Thoracic aorta (tissue), 2 donors: ENCODE data around the gene MYPOP. TPM values are rescaled to one million over a fixed set of nuclear protein-coding genes. Genes with fewer than 3 reads are reported as not detected.

Experiments used
- ATAC-seq: fragments of 150-250 bp; one replicate; pipeline ENCODE4 v1.8.0; 2017; ENCODE audit warnings: low read depth; ENCODE audit not compliant: insufficient number of reproducible peaks, low FRiP score
- DNase-seq: peaks from one replicate; pipeline ENCODE4 v3.0.0-alpha.2; 2020; ENCODE audit warnings: low spot score
- H3K27ac ChIP-seq, 2 donors: fragments of 200-600 bp; sonication (generic); 1 replicate in 1 of 2; 2 replicates in 1 of 2; pipeline ENCODE4 v1.5.1; 2016; ENCODE audit warnings: mild to moderate bottlenecking in 2 of 2, moderate library complexity in 2 of 2
- H3K27me3 ChIP-seq: fragments of 200-600 bp; sonication (generic); replicated peaks from 2 replicates; pipeline ENCODE4 v1.6.0; 2016; ENCODE audit warnings: mild to moderate bottlenecking; ENCODE audit not compliant: insufficient read depth
- H3K36me3 ChIP-seq: fragments of 200-600 bp; sonication (generic); one replicate; pipeline ENCODE4 v1.5.1; 2016
- H3K4me1 ChIP-seq, 2 donors: fragments of 200-600 bp; sonication (generic); 1 replicate in 1 of 2; 2 replicates in 1 of 2; pipeline versions ENCODE4 v1.5.1 to v1.6.0; 2016; ENCODE audit warnings: low read depth in 2 of 2, mild to moderate bottlenecking in 1 of 2; ENCODE audit not compliant: control insufficient read depth in 1 of 2
- H3K4me3 ChIP-seq: fragments of 200-600 bp; sonication (generic); 2 replicates; pipeline ENCODE4 v1.5.1; 2016; ENCODE audit warnings: mild to moderate bottlenecking
- H3K9me3 ChIP-seq: fragments of 200-600 bp; sonication (generic); 2 replicates; pipeline ENCODE4 v1.5.1; 2016
- CTCF ChIP-seq: fragments of 200-600 bp; sonication (generic); IDR thresholded peaks from one replicate; pipeline ENCODE4 v1.5.1; 2019; ENCODE audit warnings: antibody characterized with exemption
- total RNA-seq, 2 donors: library from RNA; depleted of rRNA; stranded (reverse); fragments of >200 nt; gene quantifications; one replicate each; pipeline versions ENCODE4 v1.1.0 to v1.2.3, GENCODE V29; 2016

Gene MYPOP
- total RNA-seq, 2 donors from 2014 or later, result 6.1 to 8.8 TPM

- peak; percentile 82 for TF ChIP-seq CTCF
- H3K36me3 ChIP-seq, result peaks cover 10% of the 10 kb centered on the region
- H3K9me3 ChIP-seq, result no peaks in the 10 kb centered on the region
- peak overlapping the region; percentile 34 for H3K4me3 ChIP-seq
- no peak for DNase-seq
- no peak overlapping the region for H3K27ac ChIP-seq
- peaks cover 27 to 37% of the 10 kb centered on the region in 2 donors for H3K4me1 ChIP-seq
- no peak for ATAC-seq
- H3K27me3 ChIP-seq, result no peaks in the 10 kb centered on the region
Observed at GRCh38 chr19:45882652-45883585, 19.5 kb downstream of the MYPOP start.

GRCh38 chr19:45881909-45882528 lies 20.4 kb downstream of the MYPOP start:
- no peak for DNase-seq
- H3K27ac ChIP-seq, result no peak overlapping the region
- no peaks in the 10 kb centered on the region for H3K27me3 ChIP-seq
- H3K9me3 ChIP-seq, result no peaks in the 10 kb centered on the region
- ATAC-seq, result no peak
- H3K36me3 ChIP-seq, result peaks cover 10% of the 10 kb centered on the region
- H3K4me1 ChIP-seq, result peaks cover 28 to 33% of the 10 kb centered on the region in 2 donors
- no peak for TF ChIP-seq CTCF
- H3K4me3 ChIP-seq, result no peak overlapping the region

- H3K36me3 ChIP-seq, result peaks cover 10% of the 10 kb centered on the region
- ATAC-seq (no peak), DNase-seq (no peak)
- no peaks in the 10 kb centered on the region for H3K9me3 ChIP-seq
- H3K27ac ChIP-seq, result no peak overlapping the region
- H3K27me3 ChIP-seq, result no peaks in the 10 kb centered on the region
- no peak overlapping the region for H3K4me3 ChIP-seq
- H3K4me1 ChIP-seq, result peaks cover 32 to 39% of the 10 kb centered on the region in 2 donors
- no peak for TF ChIP-seq CTCF
Observed at GRCh38 chr19:45881082-45881908, 21.1 kb downstream of the MYPOP start.

GRCh38 chr19:45879971-45880370 lies 22.4 kb downstream of the MYPOP start:
- Histone ChIP-seq H3K36me3 (peaks cover 10% of the 10 kb centered on the region), H3K9me3 (no peaks in the 10 kb centered on the region), H3K27ac (no peak overlapping the region), H3K4me3 (no peak overlapping the region), H3K4me1 (peaks cover 27 to 34% of the 10 kb centered on the region in 2 donors), H3K27me3 (no peaks in the 10 kb centered on the region)
- no peak for DNase-seq
- ATAC-seq, result no peak
- no peak for TF ChIP-seq CTCF
